ENCODE results near the gene PPP3CA. TPM values are rescaled to one million over a fixed set of nuclear protein-coding genes. Genes with fewer than 3 reads are reported as not detected.
"Not testable (repeated sequence)": the region's sequence is repeated elsewhere in the genome, so short reads cannot be mapped to it uniquely, and the experiment has no call there.

PPP3CA gene
- total RNA-seq, 1 donor from 2014 or later: 78.2 TPM

DNA sequence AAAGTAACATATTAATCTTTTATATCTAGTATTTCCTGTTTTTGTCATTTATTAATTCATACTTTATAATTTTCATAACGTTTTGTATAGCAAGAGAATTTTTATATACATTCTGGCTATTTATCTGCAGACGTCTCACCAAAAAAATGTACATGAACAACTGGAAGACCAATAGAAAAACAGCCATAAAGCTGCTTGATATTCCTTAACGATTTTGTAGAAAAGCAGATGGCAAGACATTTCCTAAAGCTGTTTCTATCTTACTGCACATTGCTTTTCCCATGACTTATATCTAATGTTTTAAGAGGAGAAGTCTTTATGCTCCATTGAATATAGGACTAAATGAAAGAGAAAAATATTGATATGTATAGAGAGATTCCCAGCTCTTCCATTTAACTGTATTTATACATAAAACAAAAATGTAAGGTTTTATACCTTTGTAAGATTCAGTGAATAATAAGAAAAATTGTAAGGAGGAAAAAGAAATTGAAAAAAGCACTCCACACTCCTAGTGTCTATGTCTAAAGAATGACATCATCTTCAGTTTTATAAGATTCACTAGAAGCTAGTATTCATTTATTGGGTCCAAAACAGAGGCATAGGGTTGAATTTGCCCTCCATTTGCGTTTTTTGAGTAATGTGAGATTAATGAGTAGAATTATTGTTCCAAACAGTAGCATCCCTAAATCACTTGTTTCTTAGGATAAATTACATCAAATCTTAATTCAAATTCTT, 248.5 kb downstream of the PPP3CA start:
- no peak for DNase-seq

DNA sequence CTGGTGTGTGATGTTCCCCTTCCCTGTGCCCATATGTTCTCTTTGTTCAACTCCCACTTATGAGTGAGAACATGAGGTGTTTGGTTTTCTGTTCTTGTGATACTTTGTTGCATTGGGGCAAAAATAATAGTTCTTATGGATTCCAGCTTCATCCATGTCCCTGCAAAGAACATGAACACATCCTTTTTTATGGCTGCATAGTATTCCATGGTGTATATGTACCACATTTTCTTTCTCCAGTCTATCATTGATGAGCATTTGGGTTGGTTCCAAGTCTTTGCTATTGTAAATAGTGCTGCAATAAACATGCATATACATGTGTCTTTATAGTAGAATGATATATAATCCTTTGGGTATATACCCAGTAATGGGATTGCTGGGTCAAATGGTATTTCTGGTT, 254.7 kb downstream of the PPP3CA start:
- not testable (repeated sequence) for DNase-seq

DNA sequence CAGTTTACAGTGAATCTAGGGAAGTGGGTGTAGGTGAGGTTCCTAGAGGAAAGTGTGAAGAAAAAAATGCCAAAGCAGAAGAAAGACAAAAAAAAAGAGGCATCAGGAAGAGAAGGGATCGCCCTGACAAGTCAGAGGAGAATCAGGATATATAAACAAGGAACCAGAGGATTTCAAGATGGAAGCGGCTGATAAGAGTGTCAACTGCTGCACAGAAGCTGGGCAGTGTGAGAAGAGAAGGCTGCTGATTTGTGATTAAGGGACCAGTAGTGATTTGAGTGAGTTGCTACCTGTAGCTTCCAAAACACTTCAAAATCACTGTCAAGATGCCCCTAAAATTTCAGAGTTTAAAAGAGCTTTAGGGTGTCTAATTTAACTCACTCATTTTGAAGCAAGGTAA, 258.2 kb downstream of the PPP3CA start:
- DNase-seq: no peak

GRCh38 chr4:101086801-101087586, 260.3 kb downstream of the PPP3CA start:
- DNase-seq: no peak

- DNase-seq: no peak
These were observed 264.2 kb downstream of the PPP3CA start for GRCh38 chr4:101083131-101083530.

DNA sequence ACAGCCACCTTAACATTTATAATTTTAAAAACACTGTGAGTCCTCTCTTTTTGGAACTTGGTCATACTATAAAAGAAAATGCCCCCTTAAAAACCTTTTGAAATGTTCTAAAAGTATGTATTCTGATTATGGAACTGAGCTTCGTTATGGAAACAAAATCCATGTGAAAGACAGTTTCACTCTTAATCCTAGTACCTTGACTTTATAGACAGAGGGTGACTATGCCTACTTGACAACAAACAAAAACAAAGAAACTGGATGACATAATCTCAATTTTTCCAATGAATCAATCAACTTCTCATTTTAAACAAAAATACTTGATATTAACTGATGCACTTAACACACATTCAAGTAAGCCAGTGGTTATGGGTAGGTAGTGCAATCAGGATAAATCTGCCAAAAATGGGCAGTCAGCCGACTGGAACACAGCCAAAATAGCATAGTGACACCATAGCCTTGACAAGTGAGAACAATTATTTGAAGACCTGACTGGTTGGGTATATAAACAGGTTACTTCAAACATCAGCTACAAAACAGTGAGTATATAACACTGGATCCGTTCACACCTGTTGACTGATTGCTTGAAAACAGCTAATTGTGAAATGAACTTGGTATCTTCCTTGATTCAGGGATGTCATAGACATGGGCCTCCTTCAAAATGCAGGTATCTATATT, 265.5 kb downstream of the PPP3CA start:
- DNase-seq: no peak

DNA sequence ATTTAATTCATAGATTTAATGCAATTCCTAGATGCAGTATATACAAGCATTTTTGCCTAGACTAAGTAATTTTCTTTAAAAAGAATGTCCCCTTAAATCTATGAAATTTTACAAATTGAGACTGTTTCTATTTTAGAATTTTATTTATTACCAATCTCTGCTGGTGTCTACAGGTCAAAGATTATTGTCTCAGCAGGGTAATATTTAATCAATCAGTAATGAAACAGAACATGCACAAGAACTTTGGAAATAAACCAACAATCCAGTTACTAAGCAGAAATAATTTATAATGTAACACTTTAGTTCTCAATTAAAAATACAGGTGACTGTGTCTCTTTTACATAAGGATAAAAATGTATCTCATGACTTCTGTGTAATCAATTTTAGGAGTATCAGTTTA, 266.2 kb downstream of the PPP3CA start:
- no peak for DNase-seq

DNA sequence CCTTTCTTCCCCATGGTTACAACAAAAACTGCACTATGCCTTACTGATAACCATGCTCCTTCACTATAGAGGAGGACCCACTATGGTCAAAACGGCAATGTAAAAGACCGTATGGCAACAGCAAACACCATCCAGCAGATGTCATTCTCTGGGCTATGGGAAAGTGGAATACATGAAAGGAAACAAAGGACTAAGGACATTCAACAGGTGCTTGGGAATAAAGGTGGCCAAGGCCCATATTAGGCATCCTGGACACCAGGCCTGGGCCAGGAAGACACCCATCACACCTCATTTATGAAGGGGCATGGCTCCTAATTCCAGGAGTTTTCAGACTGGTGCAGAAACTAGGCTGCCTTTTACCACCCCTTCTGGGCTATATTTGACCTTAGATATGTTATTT, 268.4 kb downstream of the PPP3CA start:
- no peak for DNase-seq

- no peak for DNase-seq
These were observed 271.3 kb downstream of the PPP3CA start for GRCh38 chr4:101076032-101076431.

GRCh38 chr4:101075536-101075935, 271.8 kb downstream of the PPP3CA start:
- DNase-seq: no peak

- peak; percentile 12 for DNase-seq
These were observed 273.0 kb downstream of the PPP3CA start for GRCh38 chr4:101074326-101074725.

GRCh38 chr4:101071241-101071640, 276.1 kb downstream of the PPP3CA start:
- no peak for DNase-seq

DNA sequence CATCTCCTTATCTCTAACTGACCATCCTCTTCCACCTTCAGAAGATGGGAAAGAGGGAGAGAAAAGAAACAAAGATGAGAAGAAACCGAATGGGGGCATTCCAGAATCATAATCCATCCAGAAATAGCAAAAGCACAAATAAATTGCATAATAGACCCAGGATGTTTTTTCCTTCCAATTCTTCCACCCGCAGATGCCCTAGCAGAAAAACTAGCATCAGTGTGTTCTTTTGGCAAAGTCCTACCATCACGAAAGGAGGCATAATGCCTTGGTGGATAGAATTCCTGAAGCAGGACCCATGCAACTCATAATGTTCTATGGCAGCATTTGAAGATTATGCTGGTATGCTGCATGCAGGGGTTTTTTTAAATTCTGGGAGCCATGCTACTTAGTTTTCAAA, 279.2 kb downstream of the PPP3CA start:
- no peak for DNase-seq

DNA sequence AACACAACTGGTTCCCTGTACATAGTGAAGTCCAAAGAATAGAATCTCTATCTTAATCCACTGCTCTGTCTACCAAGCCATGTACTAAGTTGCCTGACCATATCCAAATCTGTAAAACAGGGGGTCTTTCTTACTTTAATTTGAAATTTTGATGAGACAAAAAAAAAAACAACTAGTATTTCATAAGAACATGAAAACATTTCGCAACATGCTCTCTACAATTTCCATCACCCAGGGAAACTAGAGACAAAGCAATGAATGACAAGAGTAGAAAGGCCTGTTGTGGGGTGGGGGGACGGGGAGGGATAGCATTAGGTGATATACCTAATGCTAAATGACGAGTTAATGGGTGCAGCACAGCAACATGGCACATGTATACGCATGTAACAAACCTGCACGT, 279.9 kb downstream of the PPP3CA start:
- DNase-seq: no peak

DNA sequence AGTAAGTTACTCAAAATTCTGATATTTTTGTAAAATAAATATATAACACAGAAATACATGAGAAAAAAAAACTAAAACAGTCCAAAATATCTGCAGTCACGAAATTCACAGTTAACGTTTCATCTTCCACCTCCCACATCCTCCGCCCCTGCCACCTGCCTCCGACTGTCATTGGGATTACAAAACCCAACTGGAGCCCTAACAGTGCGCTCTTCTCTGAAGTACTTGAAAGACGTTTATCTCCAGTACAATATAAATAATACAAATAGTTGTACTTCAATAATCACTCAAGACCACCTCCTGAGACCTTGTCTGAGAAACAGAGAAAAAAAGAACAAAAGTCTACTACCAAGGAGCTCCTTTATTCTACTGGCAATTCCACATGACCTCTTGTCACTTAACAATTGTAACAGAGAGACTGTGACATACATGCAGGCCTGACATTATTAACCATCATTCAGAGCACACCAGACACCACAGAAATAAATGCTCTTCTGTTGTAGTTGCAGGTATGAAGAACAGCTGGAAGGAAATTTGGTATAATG, 280.6 kb downstream of the PPP3CA start:
- DNase-seq: peak; percentile 40

DNA sequence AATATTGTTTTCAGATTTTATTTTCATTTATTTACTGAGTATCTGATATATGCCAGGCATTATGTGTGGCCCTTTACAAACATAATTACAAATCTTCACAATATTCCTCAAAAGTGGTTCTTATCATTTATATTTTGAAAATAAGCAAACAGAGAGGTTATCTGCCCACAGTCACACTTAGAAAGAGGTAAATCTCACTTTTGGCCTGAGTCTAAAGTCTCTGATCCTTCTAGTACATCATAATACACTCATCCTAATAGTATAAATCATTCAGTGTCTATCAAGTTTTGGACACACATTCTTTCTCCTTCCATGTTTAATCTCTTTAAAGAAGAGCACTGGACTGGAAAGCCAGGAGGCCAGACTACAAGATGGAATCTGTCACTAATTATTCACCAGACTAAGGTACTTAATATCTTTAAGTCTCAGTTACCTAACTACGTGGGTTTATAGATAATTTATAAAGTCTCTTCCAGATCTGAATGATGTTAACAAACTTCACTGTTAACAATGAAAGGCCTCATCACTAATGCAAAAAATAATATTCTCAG, 281.3 kb downstream of the PPP3CA start:
- DNase-seq: no peak

GRCh38 chr4:101065346-101065745, 282.0 kb downstream of the PPP3CA start:
- no peak for DNase-seq

GRCh38 chr4:101064541-101065180, 282.7 kb downstream of the PPP3CA start:
- no peak for DNase-seq

DNA sequence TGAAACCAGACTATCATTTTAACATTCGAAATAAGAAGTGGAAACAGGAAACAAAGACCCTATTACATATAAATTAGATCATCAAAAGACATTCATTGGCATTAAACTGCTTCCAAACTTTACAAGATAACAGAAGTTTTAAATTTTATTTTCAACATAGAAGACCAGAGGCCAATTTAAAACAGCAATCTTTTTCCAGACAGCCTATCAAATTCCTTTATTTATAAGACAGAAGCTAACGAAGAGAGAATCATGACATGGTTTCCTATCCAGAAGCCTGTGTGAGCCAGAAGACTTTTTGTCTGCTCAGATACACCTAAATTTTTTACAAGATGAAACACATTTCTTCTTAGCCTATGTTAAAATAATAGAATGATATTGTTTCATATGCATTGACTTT, 291.9 kb downstream of the PPP3CA start:
- DNase-seq: no peak

DNA sequence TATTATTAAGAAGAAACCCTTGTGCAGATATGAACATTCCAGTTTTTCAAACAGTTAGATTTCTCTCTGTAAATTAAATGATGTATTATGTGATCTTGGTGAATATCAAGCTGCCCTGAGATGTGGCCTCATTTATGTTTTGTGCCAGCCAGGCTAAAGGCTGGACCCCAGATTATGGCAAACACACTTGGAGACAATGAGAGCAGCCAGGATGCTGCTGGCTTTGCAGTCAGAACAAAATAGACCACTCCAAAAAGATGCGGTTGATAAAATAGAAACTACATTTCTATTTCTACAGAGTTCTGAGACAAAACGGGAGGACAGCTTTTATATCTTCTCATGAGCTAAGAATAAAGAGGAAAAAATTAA, 296.5 kb downstream of the PPP3CA start:
- no peak for DNase-seq

DNA sequence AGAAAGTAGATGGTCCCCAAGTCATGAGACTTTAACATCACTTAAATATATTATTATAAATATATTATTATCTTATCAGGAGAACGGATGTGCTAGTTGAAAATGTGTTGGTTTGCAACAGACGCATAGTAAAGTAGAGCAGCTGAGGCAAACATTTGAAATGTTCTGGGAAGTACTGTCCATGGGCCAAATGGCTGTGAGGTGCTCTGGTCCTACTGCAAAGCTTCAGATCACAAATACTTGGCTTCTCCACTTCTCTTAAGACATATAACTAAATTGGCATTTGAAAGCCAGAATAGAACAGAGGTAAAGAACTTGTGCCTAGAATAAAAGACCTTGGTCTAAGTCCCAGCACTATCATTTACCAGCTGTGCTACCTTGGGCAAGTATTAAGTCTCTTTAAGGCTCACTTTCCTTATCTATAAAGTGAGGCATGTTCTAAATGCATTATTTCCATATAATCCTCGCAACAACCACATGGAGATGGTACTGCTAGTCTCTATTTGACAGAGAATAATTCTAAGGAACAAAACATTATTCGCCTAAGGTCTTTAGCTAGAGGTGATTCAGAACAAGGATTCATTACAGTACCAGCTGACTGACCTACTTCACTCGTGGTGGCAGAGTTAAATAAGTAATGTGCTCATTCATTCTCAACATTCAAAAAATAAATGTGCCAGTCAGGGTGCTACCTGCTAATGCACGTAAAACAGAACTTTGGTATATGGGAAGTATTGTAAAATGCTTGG, 297.1 kb downstream of the PPP3CA start:
- DNase-seq: no peak
